ENCODE data around the gene GHRL.
"Not testable (repeated sequence)": the region's sequence is repeated elsewhere in the genome, so short reads cannot be mapped to it uniquely, and the experiment has no call there.

Gene GHRL

GRCh38 chr3:10278501-10278900 lies 14.2 kb downstream of the GHRL start:
- TF ChIP-seq, protein P1, sequence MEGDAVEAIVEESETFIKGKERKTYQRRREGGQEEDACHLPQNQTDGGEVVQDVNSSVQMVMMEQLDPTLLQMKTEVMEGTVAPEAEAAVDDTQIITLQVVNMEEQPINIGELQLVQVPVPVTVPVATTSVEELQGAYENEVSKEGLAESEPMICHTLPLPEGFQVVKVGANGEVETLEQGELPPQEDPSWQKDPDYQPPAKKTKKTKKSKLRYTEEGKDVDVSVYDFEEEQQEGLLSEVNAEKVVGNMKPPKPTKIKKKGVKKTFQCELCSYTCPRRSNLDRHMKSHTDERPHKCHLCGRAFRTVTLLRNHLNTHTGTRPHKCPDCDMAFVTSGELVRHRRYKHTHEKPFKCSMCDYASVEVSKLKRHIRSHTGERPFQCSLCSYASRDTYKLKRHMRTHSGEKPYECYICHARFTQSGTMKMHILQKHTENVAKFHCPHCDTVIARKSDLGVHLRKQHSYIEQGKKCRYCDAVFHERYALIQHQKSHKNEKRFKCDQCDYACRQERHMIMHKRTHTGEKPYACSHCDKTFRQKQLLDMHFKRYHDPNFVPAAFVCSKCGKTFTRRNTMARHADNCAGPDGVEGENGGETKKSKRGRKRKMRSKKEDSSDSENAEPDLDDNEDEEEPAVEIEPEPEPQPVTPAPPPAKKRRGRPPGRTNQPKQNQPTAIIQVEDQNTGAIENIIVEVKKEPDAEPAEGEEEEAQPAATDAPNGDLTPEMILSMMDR (IDR thresholded peaks at IDR 0.05; ENCODE audit: low read depth, low read length, missing control alignments) = no peak
- no peaks in the 10 kb centered on the region for H3K27me3 ChIP-seq (replicated peaks)
- no peak overlapping the region for H3K4me3 ChIP-seq (ENCODE audit: low read depth, low read length)
- in situ Hi-C loops (cut with HindIII; ENCODE audit: low pct_ligation_motif_present, low sequenced_read_pairs) = no loop called here
- no peak overlapping the region for H3K27ac ChIP-seq
- no peak for DNase-seq
- peaks cover 35% of the 10 kb centered on the region for H3K36me3 ChIP-seq (replicated peaks)

DNA sequence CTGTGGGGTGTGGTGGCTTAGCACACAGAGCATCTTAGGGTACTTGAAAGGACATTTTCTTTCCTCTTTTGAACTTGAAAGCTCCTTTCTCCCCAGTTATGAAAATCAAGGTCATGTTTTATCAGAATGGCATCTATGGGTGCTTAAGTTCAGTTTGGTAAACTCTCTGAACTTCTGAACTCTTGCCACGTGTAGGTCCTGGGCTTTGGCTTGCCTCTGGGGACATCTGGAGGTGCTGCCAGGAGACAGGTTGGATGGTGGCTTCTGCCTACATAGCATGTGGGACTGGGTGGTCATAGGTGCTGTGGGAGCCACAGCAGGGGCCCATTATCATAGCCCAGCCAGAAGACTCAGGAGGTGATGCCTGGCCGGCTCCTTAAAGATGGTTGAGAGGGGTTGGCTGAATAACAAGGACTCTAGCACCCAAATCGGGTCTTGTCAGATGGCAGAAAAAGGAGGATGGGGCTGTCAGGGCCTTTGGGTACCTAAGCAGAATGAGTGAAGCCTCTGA lies 15.6 kb downstream of the GHRL start:
- Histone ChIP-seq H3K27ac (no peak overlapping the region), H3K27me3 (replicated peaks) (no peaks in the 10 kb centered on the region), H3K4me3 (ENCODE audit: low read depth, low read length) (no peak overlapping the region), H3K36me3 (replicated peaks) (peaks cover 32% of the 10 kb centered on the region)
- in situ Hi-C loops (cut with HindIII; ENCODE audit: low pct_ligation_motif_present, low sequenced_read_pairs) = no loop called here
- no peak for DNase-seq
- TF ChIP-seq, protein P1 (IDR thresholded peaks at IDR 0.05; ENCODE audit: low read depth, low read length, missing control alignments) = no peak

DNA sequence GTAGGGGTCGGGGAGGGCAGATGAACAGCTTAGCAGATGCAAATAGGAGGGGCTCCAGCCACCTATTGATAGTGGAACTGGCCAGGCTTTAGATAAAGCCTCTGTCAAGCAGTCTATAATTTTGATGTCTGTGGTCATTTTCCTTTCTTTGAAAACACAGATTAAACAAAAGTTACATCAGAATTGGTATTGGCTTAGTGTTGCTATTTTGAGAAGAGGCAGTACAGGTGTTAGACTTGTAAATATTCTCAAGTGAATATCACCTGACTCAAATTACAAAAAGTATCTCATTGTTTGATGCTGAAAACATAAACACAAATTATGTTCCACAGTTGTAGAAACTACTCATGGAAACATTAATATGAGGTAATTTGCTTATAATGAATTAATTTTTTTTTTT lies 18.1 kb downstream of the GHRL start:
- Histone ChIP-seq H3K36me3 (replicated peaks) (peaks cover 43% of the 10 kb centered on the region), H3K27ac (no peak overlapping the region)
- TF ChIP-seq, protein P1 (IDR thresholded peaks at IDR 0.05; ENCODE audit: low read depth, low read length, missing control alignments) = no peak

GRCh38 chr3:10273702-10274305 lies 18.9 kb downstream of the GHRL start:
- TF ChIP-seq, protein P1 (IDR thresholded peaks at IDR 0.05; ENCODE audit: low read depth, low read length, missing control alignments) = no peak
- H3K4me3 ChIP-seq (ENCODE audit: low read depth, low read length) = no peak overlapping the region
- no peak for DNase-seq
- no peak overlapping the region for H3K27ac ChIP-seq
- H3K36me3 ChIP-seq (replicated peaks) = peaks cover 40% of the 10 kb centered on the region
- no peaks in the 10 kb centered on the region for H3K27me3 ChIP-seq (replicated peaks)
- in situ Hi-C loops (cut with HindIII; ENCODE audit: low pct_ligation_motif_present, low sequenced_read_pairs) = no loop called here

More for the DNA sequence above, 18.1 kb downstream of the GHRL start:
- no peak for DNase-seq
- Histone ChIP-seq H3K27me3 (replicated peaks) (no peaks in the 10 kb centered on the region), H3K4me3 (ENCODE audit: low read depth, low read length) (no peak overlapping the region)
- in situ Hi-C loops (cut with HindIII; ENCODE audit: low pct_ligation_motif_present, low sequenced_read_pairs) = no loop called here

DNA sequence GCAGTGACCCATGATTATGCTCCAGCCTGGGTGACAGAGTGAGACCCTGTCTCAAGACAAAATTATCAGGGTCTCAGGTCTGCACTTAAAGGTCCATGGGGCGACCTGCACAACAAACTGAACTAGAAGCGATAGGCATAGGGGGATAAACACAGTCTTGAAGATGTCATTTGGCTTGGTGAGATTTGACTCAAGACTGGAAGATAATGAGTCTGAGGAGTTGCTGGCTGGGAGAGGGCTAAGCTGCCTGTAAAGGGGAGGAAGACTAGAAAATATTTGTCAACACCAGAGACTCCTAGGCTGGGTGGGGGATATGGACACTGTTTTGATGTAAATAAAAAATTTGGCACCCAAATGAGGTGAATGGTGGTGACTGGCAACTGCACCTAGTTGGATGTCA lies 19.8 kb downstream of the GHRL start:
- DNase-seq = no peak
- in situ Hi-C loops (cut with HindIII; ENCODE audit: low pct_ligation_motif_present, low sequenced_read_pairs) = no loop called here
- Histone ChIP-seq H3K4me3 (ENCODE audit: low read depth, low read length) (no peak overlapping the region), H3K27ac (no peak overlapping the region), H3K27me3 (replicated peaks) (no peaks in the 10 kb centered on the region), H3K36me3 (replicated peaks) (peaks cover 40% of the 10 kb centered on the region)
- TF ChIP-seq, protein P1 (IDR thresholded peaks at IDR 0.05; ENCODE audit: low read depth, low read length, missing control alignments) = no peak

- H3K27ac ChIP-seq; H3K27me3 ChIP-seq (replicated peaks); H3K4me3 ChIP-seq (ENCODE audit: low read depth, low read length); DNase-seq; in situ Hi-C loops (cut with HindIII; ENCODE audit: low pct_ligation_motif_present, low sequenced_read_pairs): not testable (repeated sequence)
- H3K36me3 ChIP-seq (replicated peaks) = peaks cover 37% of the 10 kb centered on the region
These were observed 20.3 kb downstream of the GHRL start for GRCh38 chr3:10272476-10272875.

Data from brain microvascular endothelial cell (primary cell).